Choroid plexus epithelial cell (primary cell): ENCODE results near the gene CDH10.

ENCODE experiments used
- DNase-seq: peaks from one replicate; pipeline ENCODE4 v3.0.0-alpha.2; 2010; ENCODE audit warnings: low read depth
- H3K4me3 ChIP-seq: 2 replicates; pipeline ENCODE4 v1.5.1; 2011; ENCODE audit warnings: low read depth, mild to moderate bottlenecking, control low read depth, low read length, moderate library complexity
- TF ChIP-seq, protein P1 (sequence below): conservative IDR thresholded peaks from 2 replicates; pipeline ENCODE4 v1.5.1; 2011; ENCODE audit warnings: low read depth, mild to moderate bottlenecking, control low read depth, inconsistent platforms, low read length, moderate library complexity

The CDH10 gene

DNA sequence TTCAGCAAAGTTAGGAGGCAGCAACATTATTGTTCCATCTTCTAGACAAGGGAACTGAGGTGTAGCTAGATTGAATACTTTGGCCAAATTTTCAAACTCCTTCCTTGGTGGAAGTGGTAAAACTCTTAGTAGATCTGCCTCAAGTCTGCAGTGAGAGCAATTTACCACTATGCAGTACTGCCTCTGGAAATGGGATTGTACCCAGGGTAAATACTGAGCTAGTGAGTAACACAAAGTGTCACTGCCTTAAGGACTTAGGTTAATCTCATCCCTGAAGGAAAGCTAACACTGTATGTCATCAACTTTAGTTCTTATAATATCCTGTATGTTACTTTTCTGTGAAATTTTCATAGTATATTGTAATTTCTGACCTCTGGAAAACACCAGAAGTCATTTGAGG is 13.9 kb downstream of the CDH10 start:
- DNase-seq: no peak
- TF ChIP-seq, protein P1, sequence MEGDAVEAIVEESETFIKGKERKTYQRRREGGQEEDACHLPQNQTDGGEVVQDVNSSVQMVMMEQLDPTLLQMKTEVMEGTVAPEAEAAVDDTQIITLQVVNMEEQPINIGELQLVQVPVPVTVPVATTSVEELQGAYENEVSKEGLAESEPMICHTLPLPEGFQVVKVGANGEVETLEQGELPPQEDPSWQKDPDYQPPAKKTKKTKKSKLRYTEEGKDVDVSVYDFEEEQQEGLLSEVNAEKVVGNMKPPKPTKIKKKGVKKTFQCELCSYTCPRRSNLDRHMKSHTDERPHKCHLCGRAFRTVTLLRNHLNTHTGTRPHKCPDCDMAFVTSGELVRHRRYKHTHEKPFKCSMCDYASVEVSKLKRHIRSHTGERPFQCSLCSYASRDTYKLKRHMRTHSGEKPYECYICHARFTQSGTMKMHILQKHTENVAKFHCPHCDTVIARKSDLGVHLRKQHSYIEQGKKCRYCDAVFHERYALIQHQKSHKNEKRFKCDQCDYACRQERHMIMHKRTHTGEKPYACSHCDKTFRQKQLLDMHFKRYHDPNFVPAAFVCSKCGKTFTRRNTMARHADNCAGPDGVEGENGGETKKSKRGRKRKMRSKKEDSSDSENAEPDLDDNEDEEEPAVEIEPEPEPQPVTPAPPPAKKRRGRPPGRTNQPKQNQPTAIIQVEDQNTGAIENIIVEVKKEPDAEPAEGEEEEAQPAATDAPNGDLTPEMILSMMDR: no peak
- H3K4me3 ChIP-seq: no peak overlapping the region

DNA sequence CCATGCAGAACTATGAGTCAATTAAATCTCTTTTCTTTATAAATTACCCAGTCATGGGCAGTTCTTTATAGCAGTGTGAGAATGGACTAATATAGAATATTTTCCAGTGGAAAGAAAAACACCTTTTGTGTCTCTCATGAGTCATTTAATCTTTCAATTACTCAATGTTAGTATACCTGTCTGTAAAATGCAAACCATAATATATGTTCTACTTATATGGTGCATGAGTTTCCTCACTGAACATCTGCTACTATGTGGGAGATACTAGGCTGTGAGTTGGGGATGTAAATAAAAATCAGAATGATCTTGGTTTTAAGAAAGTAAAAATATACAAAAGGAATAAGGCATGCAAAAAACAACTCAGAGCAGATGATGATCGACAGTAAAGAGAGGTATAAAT is 15.0 kb downstream of the CDH10 start:
- TF ChIP-seq, protein P1: no peak
- H3K4me3 ChIP-seq: no peak overlapping the region
- no peak for DNase-seq

DNA sequence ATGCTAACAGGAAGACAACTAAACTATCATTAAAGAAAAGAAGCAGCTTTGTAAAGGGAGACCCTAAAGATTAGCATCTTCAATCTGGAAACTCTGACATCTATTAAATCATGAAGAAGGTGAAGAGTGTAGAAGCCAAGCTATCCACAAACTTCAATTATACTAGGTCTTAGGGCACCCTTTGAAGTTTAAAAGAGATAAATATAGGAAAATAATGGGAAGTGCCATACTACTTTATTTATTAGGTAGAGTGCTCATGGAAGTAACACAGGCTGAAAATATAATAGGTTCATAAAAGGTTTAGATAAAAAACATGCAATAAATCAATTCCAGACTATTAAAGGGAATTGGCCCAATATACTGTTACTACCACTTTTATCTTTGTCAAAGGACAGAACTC is 19.9 kb downstream of the CDH10 start:
- TF ChIP-seq, protein P1: no peak
- no peak for DNase-seq
- no peak overlapping the region for H3K4me3 ChIP-seq

DNA sequence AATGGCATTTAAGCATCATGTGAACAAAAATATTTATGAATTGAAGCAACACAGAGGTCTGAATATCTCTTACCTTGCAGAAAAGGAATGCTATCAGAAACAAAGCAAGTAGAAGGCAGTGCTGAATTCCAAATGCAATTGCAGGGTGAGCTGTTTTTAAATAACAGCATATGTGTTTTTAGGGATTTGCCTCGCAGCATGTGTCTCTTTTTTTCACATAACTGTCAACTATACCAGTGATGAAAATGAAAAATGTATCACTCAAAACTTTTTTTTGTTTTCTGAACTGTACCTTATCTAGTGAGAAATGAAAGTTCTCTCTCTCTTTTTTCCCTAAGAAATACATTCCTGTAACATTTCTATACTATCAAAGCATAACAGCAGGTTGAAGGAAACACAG is 21.2 kb downstream of the CDH10 start:
- H3K4me3 ChIP-seq: no peak overlapping the region
- no peak for DNase-seq
- TF ChIP-seq, protein P1: no peak

DNA sequence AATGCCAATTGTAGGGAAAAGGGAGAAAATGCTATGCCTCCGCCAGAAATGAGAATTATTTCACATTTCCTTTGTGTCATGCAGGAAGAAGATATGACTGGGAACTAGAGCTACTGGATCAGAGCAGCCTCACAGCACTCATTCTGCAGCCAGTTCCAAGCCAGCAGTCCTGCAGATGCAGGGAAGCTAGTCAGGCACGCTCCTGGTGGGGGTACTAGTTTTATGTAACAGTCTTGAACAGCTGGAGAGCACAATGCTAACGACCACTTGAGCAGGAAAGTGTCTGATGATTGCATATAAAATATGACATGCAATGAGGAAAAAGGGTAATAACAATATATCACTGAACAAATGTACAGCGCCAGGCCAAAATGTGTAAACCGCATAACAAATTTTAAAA is 21.7 kb downstream of the CDH10 start:
- TF ChIP-seq, protein P1: no peak
- DNase-seq: no peak
- H3K4me3 ChIP-seq: no peak overlapping the region

DNA sequence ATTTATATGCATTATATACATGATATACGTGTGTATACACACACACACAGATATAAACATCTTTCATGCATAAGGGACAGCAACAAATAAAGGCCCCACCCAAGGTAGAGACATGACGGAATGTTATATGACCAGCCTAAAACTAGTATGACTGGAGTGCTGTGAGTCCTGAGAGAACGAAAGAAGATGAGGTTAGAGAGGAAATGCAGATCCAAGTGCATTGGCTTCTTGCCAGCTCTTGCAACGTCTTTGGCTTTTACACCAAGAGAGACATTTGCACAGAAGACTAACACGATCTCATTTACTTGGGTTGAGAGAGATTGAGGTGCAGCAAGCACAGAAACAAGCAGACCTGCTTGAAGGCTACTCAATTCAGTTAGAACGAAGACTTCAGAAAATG is 23.0 kb downstream of the CDH10 start:
- TF ChIP-seq, protein P1: no peak
- peak; percentile 0 for DNase-seq
- H3K4me3 ChIP-seq: no peak overlapping the region

DNA sequence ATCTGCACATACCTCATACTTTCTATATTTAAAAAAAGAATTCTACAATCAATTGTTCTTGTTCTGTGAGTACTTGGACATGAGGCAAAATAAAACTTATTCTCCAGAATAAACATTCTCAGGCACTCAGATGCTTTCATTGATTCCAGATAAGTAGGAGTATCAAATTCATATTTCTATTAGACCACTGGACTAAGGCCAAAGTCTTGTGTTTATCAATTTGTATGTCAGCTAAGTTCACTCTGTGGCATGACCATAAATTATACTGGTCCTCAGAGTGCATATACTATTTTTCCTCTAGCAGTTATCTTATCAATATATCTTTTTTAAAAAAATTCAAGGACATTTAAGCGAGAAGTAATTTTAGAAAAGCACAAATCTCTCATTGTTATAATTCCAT is 28.2 kb downstream of the CDH10 start:
- H3K4me3 ChIP-seq: no peak overlapping the region
- no peak for DNase-seq
- TF ChIP-seq, protein P1: no peak
